HL-60 (cell line): ENCODE results near the gene FGFR3.

Experiments used
- GABPA ChIP-seq: IDR thresholded peaks from 2 replicates; pipeline ENCODE4 v1.6.1; 2012; ENCODE audit warnings: low read depth
- POLR2AphosphoS5 ChIP-seq: IDR thresholded peaks from 2 replicates; pipeline ENCODE4 v1.6.1; 2012; ENCODE audit warnings: low read depth
- SPI1 ChIP-seq: IDR thresholded peaks from 2 replicates; pipeline ENCODE4 v1.6.1; 2012; ENCODE audit warnings: low read depth, mild to moderate bottlenecking, borderline replicate concordance
- TF ChIP-seq, protein P1 (sequence below): IDR thresholded peaks from one replicate; pipeline ENCODE4 v1.5.1; 2011; ENCODE audit warnings: low read length, control low read depth, inconsistent platforms; ENCODE audit not compliant: insufficient read depth
- TF ChIP-seq, protein P2 (sequence below): IDR thresholded peaks from 2 replicates; pipeline ENCODE4 v1.6.1; 2012; ENCODE audit warnings: low read depth; ENCODE audit not compliant: insufficient replicate concordance

- TF ChIP-seq, protein P1, sequence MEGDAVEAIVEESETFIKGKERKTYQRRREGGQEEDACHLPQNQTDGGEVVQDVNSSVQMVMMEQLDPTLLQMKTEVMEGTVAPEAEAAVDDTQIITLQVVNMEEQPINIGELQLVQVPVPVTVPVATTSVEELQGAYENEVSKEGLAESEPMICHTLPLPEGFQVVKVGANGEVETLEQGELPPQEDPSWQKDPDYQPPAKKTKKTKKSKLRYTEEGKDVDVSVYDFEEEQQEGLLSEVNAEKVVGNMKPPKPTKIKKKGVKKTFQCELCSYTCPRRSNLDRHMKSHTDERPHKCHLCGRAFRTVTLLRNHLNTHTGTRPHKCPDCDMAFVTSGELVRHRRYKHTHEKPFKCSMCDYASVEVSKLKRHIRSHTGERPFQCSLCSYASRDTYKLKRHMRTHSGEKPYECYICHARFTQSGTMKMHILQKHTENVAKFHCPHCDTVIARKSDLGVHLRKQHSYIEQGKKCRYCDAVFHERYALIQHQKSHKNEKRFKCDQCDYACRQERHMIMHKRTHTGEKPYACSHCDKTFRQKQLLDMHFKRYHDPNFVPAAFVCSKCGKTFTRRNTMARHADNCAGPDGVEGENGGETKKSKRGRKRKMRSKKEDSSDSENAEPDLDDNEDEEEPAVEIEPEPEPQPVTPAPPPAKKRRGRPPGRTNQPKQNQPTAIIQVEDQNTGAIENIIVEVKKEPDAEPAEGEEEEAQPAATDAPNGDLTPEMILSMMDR, result no peak
- TF ChIP-seq POLR2AphosphoS5 (no peak), GABPA (no peak), SPI1 (no peak)
- TF ChIP-seq, protein P2, sequence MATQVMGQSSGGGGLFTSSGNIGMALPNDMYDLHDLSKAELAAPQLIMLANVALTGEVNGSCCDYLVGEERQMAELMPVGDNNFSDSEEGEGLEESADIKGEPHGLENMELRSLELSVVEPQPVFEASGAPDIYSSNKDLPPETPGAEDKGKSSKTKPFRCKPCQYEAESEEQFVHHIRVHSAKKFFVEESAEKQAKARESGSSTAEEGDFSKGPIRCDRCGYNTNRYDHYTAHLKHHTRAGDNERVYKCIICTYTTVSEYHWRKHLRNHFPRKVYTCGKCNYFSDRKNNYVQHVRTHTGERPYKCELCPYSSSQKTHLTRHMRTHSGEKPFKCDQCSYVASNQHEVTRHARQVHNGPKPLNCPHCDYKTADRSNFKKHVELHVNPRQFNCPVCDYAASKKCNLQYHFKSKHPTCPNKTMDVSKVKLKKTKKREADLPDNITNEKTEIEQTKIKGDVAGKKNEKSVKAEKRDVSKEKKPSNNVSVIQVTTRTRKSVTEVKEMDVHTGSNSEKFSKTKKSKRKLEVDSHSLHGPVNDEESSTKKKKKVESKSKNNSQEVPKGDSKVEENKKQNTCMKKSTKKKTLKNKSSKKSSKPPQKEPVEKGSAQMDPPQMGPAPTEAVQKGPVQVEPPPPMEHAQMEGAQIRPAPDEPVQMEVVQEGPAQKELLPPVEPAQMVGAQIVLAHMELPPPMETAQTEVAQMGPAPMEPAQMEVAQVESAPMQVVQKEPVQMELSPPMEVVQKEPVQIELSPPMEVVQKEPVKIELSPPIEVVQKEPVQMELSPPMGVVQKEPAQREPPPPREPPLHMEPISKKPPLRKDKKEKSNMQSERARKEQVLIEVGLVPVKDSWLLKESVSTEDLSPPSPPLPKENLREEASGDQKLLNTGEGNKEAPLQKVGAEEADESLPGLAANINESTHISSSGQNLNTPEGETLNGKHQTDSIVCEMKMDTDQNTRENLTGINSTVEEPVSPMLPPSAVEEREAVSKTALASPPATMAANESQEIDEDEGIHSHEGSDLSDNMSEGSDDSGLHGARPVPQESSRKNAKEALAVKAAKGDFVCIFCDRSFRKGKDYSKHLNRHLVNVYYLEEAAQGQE, result no peak
Observed at GRCh38 chr4:1795299-1796195, 2.5 kb downstream of the FGFR3 start.
